ENCODE data around the gene ITGAX. TPM values are rescaled to one million over a fixed set of nuclear protein-coding genes. Genes with fewer than 3 reads are reported as not detected.

The ITGAX gene
- total RNA-seq, 6 experiments from 2014 or later = 2.0 to 15.3 (median 5.2) TPM

DNA sequence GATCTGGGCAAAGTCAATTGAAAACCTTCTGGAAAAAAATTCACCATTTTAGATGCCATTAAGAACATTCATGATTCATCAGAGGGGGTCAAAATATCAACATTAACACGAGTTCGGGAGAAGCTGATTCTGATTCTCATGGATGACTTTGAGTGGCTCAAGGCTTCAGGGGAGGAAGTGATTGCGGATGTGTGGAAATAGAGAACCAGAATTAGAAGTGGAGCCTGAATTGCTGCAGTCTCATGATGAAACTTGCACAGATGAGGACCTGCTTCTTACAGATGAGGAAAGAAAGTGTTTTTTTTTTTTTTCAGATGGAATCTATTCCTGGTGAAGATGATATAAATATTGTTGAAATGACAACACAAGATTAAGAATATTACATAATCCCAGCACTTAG, 12.9 kb downstream of the ITGAX start:
- Histone ChIP-seq H3K4me1 (no peaks in the 10 kb centered on the region), H3K36me3 (no peaks in the 10 kb centered on the region), H3K27me3 (no peaks in the 10 kb centered on the region), H3K9me3 (no peaks in the 10 kb centered on the region), H3K27ac (no peak overlapping the region), H3K4me3 (no peak overlapping the region)
- intact Hi-C loops (cut with DNase I) = no loop called here
- DNase-seq (no peak), ATAC-seq (peak; percentile 21 to 60 (median 46))
- 66% methylated on average over 3 of the region's 3 CpGs for WGBS (ENCODE audit: insufficient coverage, low coverage, low lambda C conversion rate, missing lambda C conversion rate)
- TF ChIP-seq POLR2A (IDR thresholded peaks at IDR 0.05) = no peak
- TF ChIP-seq CTCF (IDR thresholded peaks at IDR 0.05) = no peak

- WGBS (ENCODE audit: insufficient coverage, low coverage, low lambda C conversion rate, missing lambda C conversion rate) = 72% methylated on average over 2 of the region's 12 CpGs
- intact Hi-C loops (cut with DNase I) = no loop called here
- peak in 1 of 4 donors; percentile 38 for ATAC-seq
- no peaks in the 10 kb centered on the region for H3K4me1 ChIP-seq
- H3K27ac ChIP-seq = no peak overlapping the region
- H3K27me3 ChIP-seq = no peaks in the 10 kb centered on the region
- H3K4me3 ChIP-seq = no peak overlapping the region
- H3K9me3 ChIP-seq = no peaks in the 10 kb centered on the region
- no peak for TF ChIP-seq CTCF (IDR thresholded peaks at IDR 0.05)
- TF ChIP-seq POLR2A (IDR thresholded peaks at IDR 0.05) = no peak
- DNase-seq = no peak
- H3K36me3 ChIP-seq = no peaks in the 10 kb centered on the region
These were observed 16.0 kb downstream of the ITGAX start for GRCh38 chr16:31371008-31371407.

DNA sequence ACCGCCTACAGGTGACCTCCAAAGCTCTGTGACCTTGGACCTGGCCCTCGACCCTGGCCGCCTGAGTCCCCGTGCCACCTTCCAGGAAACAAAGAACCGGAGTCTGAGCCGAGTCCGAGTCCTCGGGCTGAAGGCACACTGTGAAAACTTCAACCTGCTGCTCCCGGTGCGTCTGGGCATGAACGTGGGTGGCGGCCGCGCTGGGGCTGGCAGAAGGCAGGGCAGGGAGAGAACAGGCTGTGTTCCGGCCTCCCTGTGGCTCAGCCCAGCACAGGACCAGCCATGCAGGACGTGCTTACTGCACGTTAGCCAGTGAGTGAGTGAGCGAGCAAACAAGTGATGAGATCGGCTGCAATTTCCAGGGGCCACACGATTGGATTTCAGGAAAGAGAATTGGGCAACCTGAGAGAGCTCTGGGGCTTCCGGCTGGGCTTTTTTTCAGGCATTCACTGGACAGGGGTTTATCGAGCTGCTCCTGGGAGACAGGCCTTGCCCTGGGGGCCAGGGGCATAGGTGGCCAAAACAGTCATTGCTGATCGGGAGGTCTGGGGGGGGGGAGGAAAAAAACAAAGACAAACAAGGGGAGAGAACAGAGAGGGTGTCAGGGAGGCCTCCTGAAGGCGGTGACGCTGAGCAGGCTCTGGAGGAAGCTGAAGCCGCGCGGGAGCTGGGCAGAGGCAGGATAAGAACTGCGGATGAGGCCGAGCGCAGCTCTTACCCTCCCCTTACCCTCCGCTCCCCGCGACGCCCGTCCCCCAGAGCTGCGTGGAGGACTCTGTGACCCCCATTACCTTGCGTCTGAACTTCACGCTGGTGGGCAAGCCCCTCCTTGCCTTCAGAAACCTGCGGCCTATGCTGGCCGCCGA, 16.9 kb downstream of the ITGAX start:
- TF ChIP-seq CTCF (IDR thresholded peaks at IDR 0.05) (no peak), POLR2A (IDR thresholded peaks at IDR 0.05) (no peak)
- intact Hi-C loops (cut with DNase I) = no loop called here
- no peaks in the 10 kb centered on the region for H3K9me3 ChIP-seq
- WGBS (ENCODE audit: insufficient coverage, low coverage, low lambda C conversion rate, missing lambda C conversion rate) = 63% methylated on average over 22 of the region's 42 CpGs
- H3K27ac ChIP-seq = no peak overlapping the region
- no peaks in the 10 kb centered on the region for H3K36me3 ChIP-seq
- ATAC-seq (peak in 1 of 4 donors; percentile 28), DNase-seq (no peak)
- H3K4me1 ChIP-seq = no peaks in the 10 kb centered on the region
- no peaks in the 10 kb centered on the region for H3K27me3 ChIP-seq
- no peak overlapping the region for H3K4me3 ChIP-seq

- Histone ChIP-seq H3K9me3 (no peaks in the 10 kb centered on the region), H3K4me1 (no peaks in the 10 kb centered on the region), H3K4me3 (no peak overlapping the region), H3K27ac (no peak overlapping the region), H3K36me3 (no peaks in the 10 kb centered on the region), H3K27me3 (no peaks in the 10 kb centered on the region)
- ATAC-seq (no peak), DNase-seq (no peak)
- intact Hi-C loops (cut with DNase I) = no loop called here
- WGBS (ENCODE audit: insufficient coverage, low coverage, low lambda C conversion rate, missing lambda C conversion rate) = no CpG with 5 or more reads among the region's 14 CpGs
- TF ChIP-seq CTCF (IDR thresholded peaks at IDR 0.05) = no peak
- TF ChIP-seq POLR2A (IDR thresholded peaks at IDR 0.05) = no peak
These were observed 18.3 kb downstream of the ITGAX start for GRCh38 chr16:31373235-31373634.
